A673 (cell line): Measurements from ENCODE around the gene SLFN13.

Source experiments
- EZH2 ChIP-seq: fragments of 200-600 bp; sonication (generic); IDR thresholded peaks from 2 replicates; pipeline ENCODE4 v1.6.1; 2017; ENCODE audit warnings: borderline replicate concordance, low read depth, mild to moderate bottlenecking, mixed read lengths, antibody characterized with exemption, low read length; ENCODE audit not compliant: poor library complexity, severe bottlenecking
- TF ChIP-seq, protein P1 (sequence below): fragments of 300-800, 200-600 bp; sonication (generic); conservative IDR thresholded peaks from 2 replicates; pipeline ENCODE4 v1.5.1; 2017; ENCODE audit warnings: low read depth, mild to moderate bottlenecking, antibody characterized with exemption, low read length, moderate library complexity, mixed read lengths

DNA sequence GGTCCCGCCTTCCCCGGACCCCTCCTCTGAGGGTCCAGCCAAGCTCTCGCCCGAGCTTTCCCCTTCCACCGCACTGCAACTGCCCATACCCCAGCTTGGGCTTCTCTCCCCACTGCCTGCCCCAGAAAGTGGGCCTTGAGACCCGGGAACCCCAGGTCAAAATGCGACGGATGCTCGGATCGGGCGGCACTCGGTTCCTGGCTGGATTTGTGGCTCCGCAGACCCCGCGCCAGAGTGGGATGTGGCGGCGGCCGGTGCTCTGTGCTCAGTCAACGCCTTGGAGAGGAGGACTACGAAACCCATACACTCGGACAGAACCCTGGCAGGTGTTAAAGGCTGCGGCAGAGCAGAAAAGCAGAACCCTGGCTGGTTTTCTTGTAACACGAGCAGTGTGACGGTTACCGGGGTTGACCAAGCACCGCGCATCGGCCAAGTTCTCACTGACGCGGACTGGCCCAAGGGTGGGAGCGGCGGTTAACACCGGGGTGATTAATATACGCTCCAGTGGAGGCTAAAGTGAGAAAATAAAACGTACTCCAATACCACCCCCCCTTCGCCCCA is 885 bp upstream of the SLFN13 start:
- TF ChIP-seq, protein P1, sequence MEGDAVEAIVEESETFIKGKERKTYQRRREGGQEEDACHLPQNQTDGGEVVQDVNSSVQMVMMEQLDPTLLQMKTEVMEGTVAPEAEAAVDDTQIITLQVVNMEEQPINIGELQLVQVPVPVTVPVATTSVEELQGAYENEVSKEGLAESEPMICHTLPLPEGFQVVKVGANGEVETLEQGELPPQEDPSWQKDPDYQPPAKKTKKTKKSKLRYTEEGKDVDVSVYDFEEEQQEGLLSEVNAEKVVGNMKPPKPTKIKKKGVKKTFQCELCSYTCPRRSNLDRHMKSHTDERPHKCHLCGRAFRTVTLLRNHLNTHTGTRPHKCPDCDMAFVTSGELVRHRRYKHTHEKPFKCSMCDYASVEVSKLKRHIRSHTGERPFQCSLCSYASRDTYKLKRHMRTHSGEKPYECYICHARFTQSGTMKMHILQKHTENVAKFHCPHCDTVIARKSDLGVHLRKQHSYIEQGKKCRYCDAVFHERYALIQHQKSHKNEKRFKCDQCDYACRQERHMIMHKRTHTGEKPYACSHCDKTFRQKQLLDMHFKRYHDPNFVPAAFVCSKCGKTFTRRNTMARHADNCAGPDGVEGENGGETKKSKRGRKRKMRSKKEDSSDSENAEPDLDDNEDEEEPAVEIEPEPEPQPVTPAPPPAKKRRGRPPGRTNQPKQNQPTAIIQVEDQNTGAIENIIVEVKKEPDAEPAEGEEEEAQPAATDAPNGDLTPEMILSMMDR = no peak
- TF ChIP-seq EZH2 = no peak
